ENCODE data around the gene TMEM42. TPM values are rescaled to one million over a fixed set of nuclear protein-coding genes. Genes with fewer than 3 reads are reported as not detected.
"Not testable (repeated sequence)": the region's sequence is repeated elsewhere in the genome, so short reads cannot be mapped to it uniquely, and the experiment has no call there.

Gene TMEM42
- 3.8 and 4.8 TPM in 2 replicates for total RNA-seq (2014; rRNA removed; shearing (Covaris generic))

DNA sequence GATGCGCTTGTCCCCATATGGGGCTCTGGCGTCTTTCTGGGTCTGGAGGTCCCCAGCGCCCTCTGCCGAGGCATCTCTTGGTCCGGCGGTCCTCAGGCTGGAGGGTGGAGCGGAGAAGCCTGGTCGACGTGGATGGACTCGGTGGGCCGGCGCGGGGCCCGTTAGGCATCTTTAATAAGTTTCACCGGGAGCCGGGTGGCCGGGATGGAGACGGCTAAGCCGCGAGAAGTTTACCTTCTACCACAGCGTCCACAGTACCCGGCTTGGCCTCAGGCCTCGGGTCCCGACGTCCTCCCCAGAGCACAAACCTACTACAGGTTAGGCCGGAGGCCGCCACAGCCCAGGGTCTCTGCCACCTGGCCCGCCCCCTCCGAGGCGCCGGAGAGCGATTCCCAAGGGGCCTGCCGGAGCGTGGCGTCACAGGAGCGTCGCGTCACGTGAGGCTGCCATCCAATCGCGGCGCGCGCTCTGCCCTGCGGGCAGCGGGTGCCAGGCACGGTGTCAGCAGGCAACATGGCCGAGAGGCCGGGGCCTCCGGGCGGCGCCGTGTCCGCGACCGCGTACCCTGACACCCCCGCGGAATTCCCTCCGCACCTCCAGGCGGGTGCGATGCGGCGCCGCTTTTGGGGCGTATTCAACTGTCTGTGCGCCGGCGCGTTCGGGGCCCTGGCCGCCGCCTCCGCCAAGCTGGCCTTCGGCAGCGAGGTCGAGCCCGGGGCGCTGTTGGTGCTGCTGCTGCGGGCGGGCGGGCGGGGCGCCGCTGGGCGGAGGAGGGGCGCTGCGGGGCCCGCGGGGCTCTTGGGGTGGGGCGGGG lies at the start of gene TMEM42:
Gene TMEM42 (plus strand): TSS at position 501 of the 814 bp plus-strand sequence. CDS start 13 bp downstream, at position 514.
- H3K36me3 ChIP-seq, result peaks cover 7% of the 10 kb centered on the region
- H3K4me3 ChIP-seq, result peak within 1 kb of the TSS; percentile 73
- peak; percentile 83 to 89 for DNase-seq (ENCODE audit: low read depth in 1 of 2, low spot score in 2 of 2)
- peak within 1 kb of the TSS; percentile 87 for H3K27ac ChIP-seq
- H3K27me3 ChIP-seq (replicated peaks), result no peaks in the 10 kb centered on the region
- no peaks in the 10 kb centered on the region for H3K9me3 ChIP-seq (replicated peaks)
- peaks cover 12% of the 10 kb centered on the region for H3K4me1 ChIP-seq (replicated peaks)

GRCh38 chr3:44814751-44815150 lies 47.0 kb upstream of the TMEM42 start:
- H3K27me3 ChIP-seq (replicated peaks), result no peaks in the 10 kb centered on the region
- no peak overlapping the region for H3K27ac ChIP-seq
- H3K4me1 ChIP-seq (replicated peaks), result no peaks in the 10 kb centered on the region
- H3K4me3 ChIP-seq, result no peak overlapping the region
- H3K9me3 ChIP-seq (replicated peaks), result no peaks in the 10 kb centered on the region
- H3K36me3 ChIP-seq, result peaks cover 67% of the 10 kb centered on the region
- DNase-seq (ENCODE audit: low read depth in 1 of 2, low spot score in 2 of 2), result no peak

- DNase-seq (ENCODE audit: low read depth in 1 of 2, low spot score in 2 of 2); H3K27me3 ChIP-seq (replicated peaks): not testable (repeated sequence)
Observed at GRCh38 chr3:44816334-44816733, 45.4 kb upstream of the TMEM42 start.

DNA sequence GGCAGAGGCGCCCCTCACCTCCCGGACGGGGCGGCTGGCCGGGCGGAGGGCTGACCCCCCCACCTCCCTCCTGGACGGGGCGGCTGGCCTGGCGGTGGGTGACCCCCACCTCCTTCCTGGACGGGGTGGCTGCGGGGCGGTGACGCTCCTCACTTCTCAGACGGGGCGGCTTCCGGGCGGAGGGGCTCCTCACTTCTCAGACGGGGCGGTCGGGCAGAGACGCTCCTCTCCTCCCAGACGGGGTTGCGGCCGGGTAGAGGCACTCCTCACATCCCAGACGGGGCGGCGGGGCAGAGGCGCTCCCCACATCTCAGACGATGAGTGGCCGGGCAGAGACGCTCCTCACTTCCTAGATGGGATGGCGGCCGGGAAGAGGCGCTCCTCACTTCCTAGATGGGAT lies 40.5 kb upstream of the TMEM42 start:
- H3K36me3 ChIP-seq, result peaks cover 38% of the 10 kb centered on the region
- H3K9me3 ChIP-seq (replicated peaks); H3K4me1 ChIP-seq (replicated peaks); H3K4me3 ChIP-seq; H3K27me3 ChIP-seq (replicated peaks); H3K27ac ChIP-seq; DNase-seq (ENCODE audit: low read depth in 1 of 2, low spot score in 2 of 2): not testable (repeated sequence)

More at GRCh38 chr3:44816334-44816733, 45.4 kb upstream of the TMEM42 start:
- not testable (repeated sequence) for H3K27ac ChIP-seq; H3K4me3 ChIP-seq; H3K9me3 ChIP-seq (replicated peaks); H3K4me1 ChIP-seq (replicated peaks)
- peaks cover 55% of the 10 kb centered on the region for H3K36me3 ChIP-seq

- peaks cover 48% of the 10 kb centered on the region for H3K36me3 ChIP-seq
- H3K27me3 ChIP-seq (replicated peaks), result no peaks in the 10 kb centered on the region
- no peaks in the 10 kb centered on the region for H3K4me1 ChIP-seq (replicated peaks)
- H3K4me3 ChIP-seq, result no peak overlapping the region
- no peak overlapping the region for H3K27ac ChIP-seq
- H3K9me3 ChIP-seq (replicated peaks), result no peaks in the 10 kb centered on the region
- DNase-seq (ENCODE audit: low read depth in 1 of 2, low spot score in 2 of 2), result no peak
Observed at GRCh38 chr3:44825264-44825925, 36.3 kb upstream of the TMEM42 start.

GRCh38 chr3:44827196-44827595 lies 34.5 kb upstream of the TMEM42 start:
- no peak overlapping the region for H3K27ac ChIP-seq
- DNase-seq (ENCODE audit: low read depth in 1 of 2, low spot score in 2 of 2), result no peak
- H3K27me3 ChIP-seq (replicated peaks), result no peaks in the 10 kb centered on the region
- no peaks in the 10 kb centered on the region for H3K4me1 ChIP-seq (replicated peaks)
- H3K36me3 ChIP-seq, result peaks cover 66% of the 10 kb centered on the region
- H3K4me3 ChIP-seq, result no peak overlapping the region
- no peaks in the 10 kb centered on the region for H3K9me3 ChIP-seq (replicated peaks)

GRCh38 chr3:44831232-44831631 lies 30.5 kb upstream of the TMEM42 start:
- H3K4me3 ChIP-seq, result no peak overlapping the region
- H3K4me1 ChIP-seq (replicated peaks), result no peaks in the 10 kb centered on the region
- DNase-seq (ENCODE audit: low read depth in 1 of 2, low spot score in 2 of 2), result no peak
- H3K27me3 ChIP-seq (replicated peaks), result no peaks in the 10 kb centered on the region
- peaks cover 62% of the 10 kb centered on the region for H3K36me3 ChIP-seq
- no peak overlapping the region for H3K27ac ChIP-seq
- no peaks in the 10 kb centered on the region; the same call in 1 of the 2 replicates for H3K9me3 ChIP-seq (replicated peaks)

DNA sequence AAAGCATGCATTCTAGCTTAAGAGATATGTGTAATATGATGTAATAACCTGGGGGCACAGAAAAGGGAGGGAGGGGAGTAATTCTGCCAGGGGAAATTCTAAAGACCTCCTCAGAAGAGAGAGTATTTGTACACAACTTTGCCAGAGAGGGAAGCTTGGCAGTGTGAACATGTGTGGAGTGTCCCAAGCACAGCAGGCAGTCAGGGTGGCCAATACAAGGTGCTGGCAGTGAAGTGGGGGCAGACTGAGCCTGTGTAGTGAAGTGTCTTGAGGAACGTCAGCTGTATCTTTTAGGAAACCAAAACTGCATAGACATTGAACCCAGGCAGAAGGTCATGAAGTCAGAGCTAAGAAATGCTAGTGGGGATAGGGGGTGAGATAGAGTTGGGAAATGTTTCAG lies 29.7 kb upstream of the TMEM42 start:
- no peak for DNase-seq (ENCODE audit: low read depth in 1 of 2, low spot score in 2 of 2)
- Histone ChIP-seq H3K27me3 (replicated peaks) (no peaks in the 10 kb centered on the region), H3K27ac (no peak overlapping the region), H3K4me3 (no peak overlapping the region), H3K36me3 (peaks cover 63% of the 10 kb centered on the region), H3K4me1 (replicated peaks) (no peaks in the 10 kb centered on the region), H3K9me3 (replicated peaks) (peaks cover 5% of the 10 kb centered on the region; the same call in 1 of the 2 replicates)

- H3K27me3 ChIP-seq (replicated peaks), result no peaks in the 10 kb centered on the region
- peaks cover 65% of the 10 kb centered on the region for H3K36me3 ChIP-seq
- H3K4me3 ChIP-seq, result no peak overlapping the region
- no peak for DNase-seq (ENCODE audit: low read depth in 1 of 2, low spot score in 2 of 2)
- H3K4me1 ChIP-seq (replicated peaks), result no peaks in the 10 kb centered on the region
- no peak overlapping the region for H3K27ac ChIP-seq
- peaks cover 6% of the 10 kb centered on the region; the same call in 1 of the 2 replicates for H3K9me3 ChIP-seq (replicated peaks)
Observed at GRCh38 chr3:44832965-44833364, 28.7 kb upstream of the TMEM42 start.

- Histone ChIP-seq H3K27ac (no peak overlapping the region), H3K4me3 (no peak overlapping the region), H3K36me3 (peaks cover 65% of the 10 kb centered on the region), H3K4me1 (replicated peaks) (no peaks in the 10 kb centered on the region), H3K27me3 (replicated peaks) (no peaks in the 10 kb centered on the region), H3K9me3 (replicated peaks) (peaks cover 6% of the 10 kb centered on the region; the same call in 1 of the 2 replicates)
- DNase-seq (ENCODE audit: low read depth in 1 of 2, low spot score in 2 of 2), result no peak
Observed at GRCh38 chr3:44833394-44833793, 28.3 kb upstream of the TMEM42 start.

GRCh38 chr3:44835684-44836083 lies 26.0 kb upstream of the TMEM42 start:
- no peaks in the 10 kb centered on the region for H3K4me1 ChIP-seq (replicated peaks)
- H3K27me3 ChIP-seq (replicated peaks), result no peaks in the 10 kb centered on the region
- no peak overlapping the region for H3K4me3 ChIP-seq
- DNase-seq (ENCODE audit: low read depth in 1 of 2, low spot score in 2 of 2), result no peak
- peaks cover 6% of the 10 kb centered on the region; the same call in 1 of the 2 replicates for H3K9me3 ChIP-seq (replicated peaks)
- no peak overlapping the region for H3K27ac ChIP-seq
- peaks cover 62% of the 10 kb centered on the region for H3K36me3 ChIP-seq

- Histone ChIP-seq H3K4me1 (replicated peaks) (no peaks in the 10 kb centered on the region), H3K27me3 (replicated peaks) (no peaks in the 10 kb centered on the region), H3K27ac (no peak overlapping the region), H3K4me3 (no peak overlapping the region), H3K9me3 (replicated peaks) (no peaks in the 10 kb centered on the region), H3K36me3 (peaks cover 59% of the 10 kb centered on the region)
- DNase-seq (ENCODE audit: low read depth in 1 of 2, low spot score in 2 of 2), result no peak
Observed at GRCh38 chr3:44842376-44842775, 19.3 kb upstream of the TMEM42 start.

GRCh38 chr3:44845528-44846520 lies 15.9 kb upstream of the TMEM42 start:
- no peaks in the 10 kb centered on the region for H3K9me3 ChIP-seq (replicated peaks)
- peaks cover 49% of the 10 kb centered on the region for H3K36me3 ChIP-seq
- no peaks in the 10 kb centered on the region for H3K27me3 ChIP-seq (replicated peaks)
- H3K27ac ChIP-seq, result no peak overlapping the region
- H3K4me1 ChIP-seq (replicated peaks), result no peaks in the 10 kb centered on the region
- H3K4me3 ChIP-seq, result no peak overlapping the region
- no peak for DNase-seq (ENCODE audit: low read depth in 1 of 2, low spot score in 2 of 2)

Measured in SJSA1 (cell line).